HepG2 (cell line): Measurements from ENCODE around the gene HTRA2. TPM values are rescaled to one million over a fixed set of nuclear protein-coding genes. Genes with fewer than 3 reads are reported as not detected.

Experiments used
- CENPT ChIP-seq: sonication (generic); formaldehyde crosslinking; IDR thresholded peaks from 2 replicates; pipeline ENCODE4 v1.8.0; 2022; ENCODE audit warnings: low read depth, mild to moderate bottlenecking, moderate library complexity, missing genetic modification reagents
- ERF ChIP-seq: IDR thresholded peaks from 2 replicates; pipeline ENCODE4 v1.6.1; 2018; ENCODE audit warnings: missing biosample characterization, missing genetic modification reagents
- IRX3 ChIP-seq: sonication (generic); formaldehyde crosslinking; IDR thresholded peaks from 2 replicates; pipeline ENCODE4 v1.8.1; 2023; ENCODE audit warnings: mild to moderate bottlenecking, low read depth, missing genetic modification reagents, borderline replicate concordance
- KDM5B ChIP-seq: sonication (generic); formaldehyde crosslinking; IDR thresholded peaks from 2 replicates; pipeline ENCODE4 v1.4.0; 2020; ENCODE audit warnings: missing genetic modification reagents, mild to moderate bottlenecking, borderline replicate concordance
- KLF12 ChIP-seq: sonication (generic); formaldehyde crosslinking; IDR thresholded peaks from 2 replicates; pipeline ENCODE4 v1.4.0; 2020; ENCODE audit warnings: missing genetic modification reagents, borderline replicate concordance
- MEF2D ChIP-seq: sonication (generic); formaldehyde crosslinking; IDR thresholded peaks from 2 replicates; pipeline ENCODE4 v1.5.1; 2020; ENCODE audit warnings: mild to moderate bottlenecking, missing genetic modification reagents
- NCOR1 ChIP-seq: fragments of 200-600 bp; sonication (generic); IDR thresholded peaks from 2 replicates; pipeline ENCODE4 v1.7.0; 2017; ENCODE audit warnings: antibody characterized with exemption, low read length, borderline replicate concordance
- NFATC3 ChIP-seq: sonication (generic); formaldehyde crosslinking; IDR thresholded peaks from 2 replicates; pipeline ENCODE4 v1.5.1; 2020; ENCODE audit warnings: mild to moderate bottlenecking, missing genetic modification reagents
- SRF ChIP-seq: IDR thresholded peaks from 2 replicates; pipeline ENCODE4 v1.6.1; 2011; ENCODE audit warnings: mild to moderate bottlenecking, low read depth, low read length, moderate library complexity
- TOPORS ChIP-seq: sonication (generic); formaldehyde crosslinking; IDR thresholded peaks from 2 replicates; pipeline ENCODE4 v1.8.0; 2023; ENCODE audit warnings: mild to moderate bottlenecking, missing genetic modification reagents
- U2AF1 ChIP-seq: fragments of 200-400 bp; formaldehyde crosslinking; optimal IDR thresholded peaks from 2 replicates; pipeline ENCODE3; 2017; ENCODE audit warnings: mild to moderate bottlenecking, low read depth, low read length
- ZFP90 ChIP-seq: sonication (generic); formaldehyde crosslinking; IDR thresholded peaks from 2 replicates; pipeline ENCODE4 v1.8.0; 2022; ENCODE audit warnings: missing genetic modification reagents, mild to moderate bottlenecking, inconsistent platforms, borderline replicate concordance
- ZNF296 ChIP-seq: sonication (generic); formaldehyde crosslinking; conservative IDR thresholded peaks from 2 replicates; pipeline ENCODE4 v1.5.0; 2020; ENCODE audit warnings: mild to moderate bottlenecking, missing genetic modification reagents
- ZNF34 ChIP-seq: sonication (generic); formaldehyde crosslinking; IDR thresholded peaks from 2 replicates; pipeline ENCODE4 v1.4.0; 2020; ENCODE audit warnings: mild to moderate bottlenecking, missing genetic modification reagents, borderline replicate concordance
- ZNF431 ChIP-seq: sonication (generic); formaldehyde crosslinking; IDR thresholded peaks from 2 replicates; pipeline ENCODE4 v1.9.0; 2022; ENCODE audit warnings: missing genetic modification reagents, low read depth, mild to moderate bottlenecking, borderline replicate concordance
- ZNF563 ChIP-seq: sonication (generic); formaldehyde crosslinking; IDR thresholded peaks from 2 replicates; pipeline ENCODE4 v1.8.0; 2022; ENCODE audit warnings: mild to moderate bottlenecking, moderate library complexity, missing genetic modification reagents
- ZNF614 ChIP-seq: IDR thresholded peaks from 2 replicates; pipeline ENCODE4 v1.6.1; 2018; ENCODE audit warnings: missing biosample characterization, missing genetic modification reagents, inconsistent platforms, borderline replicate concordance
- ZNF761 ChIP-seq: sonication (generic); formaldehyde crosslinking; conservative IDR thresholded peaks from 2 replicates; pipeline ENCODE4 v1.4.0; 2020; ENCODE audit warnings: mild to moderate bottlenecking, missing genetic modification reagents
- polyA plus RNA-seq, 8 experiments: library from polyadenylated mRNA; depleted of rRNA in 3 of 8; stranded (reverse) in 7 of 8; unstranded in 1 of 8; fragments of >200 nt; fragmentation: Illumina TruSeq in 4 of 8; extraction: Trizol in 4 of 8; gene quantifications; 2 replicates each; pipeline versions ENCODE4 v1.2.1 to v1.2.3, GENCODE V29; 2011 to 2016; ENCODE audit warnings: low read depth in 4 of 8, missing spikeins in 1 of 8, mixed read lengths in 1 of 8; ENCODE audit not compliant: insufficient read depth in 1 of 8
- total RNA-seq, 5 experiments: library from RNA; depleted of rRNA; stranded (reverse); fragments of >200 nt; fragmentation: Illumina TruSeq; extraction: Trizol; gene quantifications; 2 replicates each; pipeline ENCODE4 v1.2.3, GENCODE V29; 2016; ENCODE audit warnings: low read depth in 1 of 5
- TF ChIP-seq, protein P1 (sequence below): sonication (generic); formaldehyde crosslinking; IDR thresholded peaks from 2 replicates; pipeline ENCODE4 v1.9.0; 2022; ENCODE audit warnings: low read depth, missing genetic modification reagents
- TF ChIP-seq, protein P2 (sequence below): sonication (generic); formaldehyde crosslinking; IDR thresholded peaks from 2 replicates; pipeline ENCODE4 v1.8.0; 2022; ENCODE audit warnings: missing genetic modification reagents, mild to moderate bottlenecking, borderline replicate concordance
- TF ChIP-seq, protein P3 (sequence below): sonication (generic); formaldehyde crosslinking; IDR thresholded peaks from 2 replicates; pipeline ENCODE4 v1.8.0; 2022; ENCODE audit warnings: mild to moderate bottlenecking, missing genetic modification reagents
- TF ChIP-seq, protein P4 (sequence below): sonication (generic); formaldehyde crosslinking; IDR thresholded peaks from 2 replicates; pipeline ENCODE4 v1.4.0; 2020; ENCODE audit warnings: mild to moderate bottlenecking, missing genetic modification reagents

HTRA2 gene
- total and polyA plus RNA-seq, 2 of the 13 experiments (the other 11 are each of a cell fraction or from before 2014, with no cell fraction given), result 47.7 to 50.3 TPM

DNA sequence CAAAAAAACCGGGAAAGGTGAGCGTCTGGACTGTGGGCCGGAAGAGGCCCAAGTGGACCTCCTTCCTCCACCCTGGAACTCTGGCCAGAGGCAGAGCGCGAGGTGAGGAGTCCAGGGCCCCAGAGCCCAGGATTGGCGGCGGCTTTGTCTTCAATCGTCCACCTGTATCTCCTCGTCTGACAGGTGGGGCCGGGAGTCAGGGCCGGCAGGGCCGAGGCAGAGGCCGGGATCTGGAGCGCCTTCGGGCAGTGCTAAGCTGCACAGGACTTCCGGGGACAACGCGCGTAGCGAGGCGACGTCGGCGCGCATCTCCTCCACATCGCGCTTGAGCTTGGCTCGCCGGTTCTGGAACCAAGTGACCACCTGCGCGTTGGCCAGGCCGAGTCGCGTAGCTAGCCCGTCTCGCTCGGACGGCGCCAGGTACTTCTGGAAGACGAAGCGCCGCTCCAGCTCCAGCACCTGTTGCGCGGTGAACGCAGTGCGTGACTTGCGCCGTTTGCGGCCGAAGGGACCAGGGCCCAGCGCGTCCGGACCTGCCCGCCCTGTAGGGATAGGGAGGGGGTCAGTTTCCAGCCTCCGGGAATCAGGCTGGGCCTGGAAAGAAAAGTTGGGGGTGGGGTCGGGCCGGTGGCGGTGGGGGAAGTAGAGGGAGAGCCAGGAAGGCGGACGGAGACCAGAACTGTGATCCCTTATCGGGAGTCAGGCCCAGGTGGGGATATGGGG, 31.8 kb upstream of the HTRA2 start (continued):
- TF ChIP-seq ZNF431 (CRISPR knock-in tag), result 0 out of 2 replicates have a peak, but pooled peaks have one; percentile 22
- 0 out of 2 replicates have a peak, but pooled peaks have one; percentile 48 for TF ChIP-seq TOPORS (CRISPR knock-in tag)
- TF ChIP-seq ZFP90, result 0 out of 2 replicates have a peak, but pooled peaks have one; percentile 31
- 0 out of 2 replicates have a peak, but pooled peaks have one; percentile 66 for TF ChIP-seq ZNF34 (CRISPR knock-in tag)
- TF ChIP-seq, protein P1, sequence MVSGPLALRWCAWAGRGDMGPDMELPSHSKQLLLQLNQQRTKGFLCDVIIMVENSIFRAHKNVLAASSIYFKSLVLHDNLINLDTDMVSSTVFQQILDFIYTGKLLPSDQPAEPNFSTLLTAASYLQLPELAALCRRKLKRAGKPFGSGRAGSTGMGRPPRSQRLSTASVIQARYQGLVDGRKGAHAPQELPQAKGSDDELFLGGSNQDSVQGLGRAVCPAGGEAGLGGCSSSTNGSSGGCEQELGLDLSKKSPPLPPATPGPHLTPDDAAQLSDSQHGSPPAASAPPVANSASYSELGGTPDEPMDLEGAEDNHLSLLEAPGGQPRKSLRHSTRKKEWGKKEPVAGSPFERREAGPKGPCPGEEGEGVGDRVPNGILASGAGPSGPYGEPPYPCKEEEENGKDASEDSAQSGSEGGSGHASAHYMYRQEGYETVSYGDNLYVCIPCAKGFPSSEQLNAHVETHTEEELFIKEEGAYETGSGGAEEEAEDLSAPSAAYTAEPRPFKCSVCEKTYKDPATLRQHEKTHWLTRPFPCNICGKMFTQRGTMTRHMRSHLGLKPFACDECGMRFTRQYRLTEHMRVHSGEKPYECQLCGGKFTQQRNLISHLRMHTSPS (CRISPR knock-in tag), result peak; percentile 65; the same call in 1 of the 2 replicates
- TF ChIP-seq, protein P2, sequence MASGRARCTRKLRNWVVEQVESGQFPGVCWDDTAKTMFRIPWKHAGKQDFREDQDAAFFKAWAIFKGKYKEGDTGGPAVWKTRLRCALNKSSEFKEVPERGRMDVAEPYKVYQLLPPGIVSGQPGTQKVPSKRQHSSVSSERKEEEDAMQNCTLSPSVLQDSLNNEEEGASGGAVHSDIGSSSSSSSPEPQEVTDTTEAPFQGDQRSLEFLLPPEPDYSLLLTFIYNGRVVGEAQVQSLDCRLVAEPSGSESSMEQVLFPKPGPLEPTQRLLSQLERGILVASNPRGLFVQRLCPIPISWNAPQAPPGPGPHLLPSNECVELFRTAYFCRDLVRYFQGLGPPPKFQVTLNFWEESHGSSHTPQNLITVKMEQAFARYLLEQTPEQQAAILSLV (CRISPR knock-in tag), result 0 out of 2 replicates have a peak, but pooled peaks have one; percentile 59
- TF ChIP-seq CENPT (CRISPR knock-in tag), result 0 out of 2 replicates have a peak, but pooled peaks have one; percentile 20
- 0 out of 2 replicates have a peak, but pooled peaks have one; percentile 3 for TF ChIP-seq ZNF614
- peak; percentile 81; the same call in 1 of the 2 replicates for TF ChIP-seq KDM5B (CRISPR knock-in tag)
- peak; percentile 76; the same call in 1 of the 2 replicates for TF ChIP-seq IRX3 (CRISPR knock-in tag)
- TF ChIP-seq, protein P3, sequence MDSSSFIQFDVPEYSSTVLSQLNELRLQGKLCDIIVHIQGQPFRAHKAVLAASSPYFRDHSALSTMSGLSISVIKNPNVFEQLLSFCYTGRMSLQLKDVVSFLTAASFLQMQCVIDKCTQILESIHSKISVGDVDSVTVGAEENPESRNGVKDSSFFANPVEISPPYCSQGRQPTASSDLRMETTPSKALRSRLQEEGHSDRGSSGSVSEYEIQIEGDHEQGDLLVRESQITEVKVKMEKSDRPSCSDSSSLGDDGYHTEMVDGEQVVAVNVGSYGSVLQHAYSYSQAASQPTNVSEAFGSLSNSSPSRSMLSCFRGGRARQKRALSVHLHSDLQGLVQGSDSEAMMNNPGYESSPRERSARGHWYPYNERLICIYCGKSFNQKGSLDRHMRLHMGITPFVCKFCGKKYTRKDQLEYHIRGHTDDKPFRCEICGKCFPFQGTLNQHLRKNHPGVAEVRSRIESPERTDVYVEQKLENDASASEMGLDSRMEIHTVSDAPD, result peak; percentile 73; the same call in 1 of the 2 replicates
- TF ChIP-seq ZNF761 (CRISPR knock-in tag), result no peak; the same call in 1 of the 2 replicates
- TF ChIP-seq NFATC3, result 0 out of 2 replicates have a peak, but pooled peaks have one; percentile 85
- 0 out of 2 replicates have a peak, but pooled peaks have one; percentile 24 for TF ChIP-seq ERF
- TF ChIP-seq, protein P4, sequence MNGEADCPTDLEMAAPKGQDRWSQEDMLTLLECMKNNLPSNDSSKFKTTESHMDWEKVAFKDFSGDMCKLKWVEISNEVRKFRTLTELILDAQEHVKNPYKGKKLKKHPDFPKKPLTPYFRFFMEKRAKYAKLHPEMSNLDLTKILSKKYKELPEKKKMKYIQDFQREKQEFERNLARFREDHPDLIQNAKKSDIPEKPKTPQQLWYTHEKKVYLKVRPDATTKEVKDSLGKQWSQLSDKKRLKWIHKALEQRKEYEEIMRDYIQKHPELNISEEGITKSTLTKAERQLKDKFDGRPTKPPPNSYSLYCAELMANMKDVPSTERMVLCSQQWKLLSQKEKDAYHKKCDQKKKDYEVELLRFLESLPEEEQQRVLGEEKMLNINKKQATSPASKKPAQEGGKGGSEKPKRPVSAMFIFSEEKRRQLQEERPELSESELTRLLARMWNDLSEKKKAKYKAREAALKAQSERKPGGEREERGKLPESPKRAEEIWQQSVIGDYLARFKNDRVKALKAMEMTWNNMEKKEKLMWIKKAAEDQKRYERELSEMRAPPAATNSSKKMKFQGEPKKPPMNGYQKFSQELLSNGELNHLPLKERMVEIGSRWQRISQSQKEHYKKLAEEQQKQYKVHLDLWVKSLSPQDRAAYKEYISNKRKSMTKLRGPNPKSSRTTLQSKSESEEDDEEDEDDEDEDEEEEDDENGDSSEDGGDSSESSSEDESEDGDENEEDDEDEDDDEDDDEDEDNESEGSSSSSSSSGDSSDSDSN (CRISPR knock-in tag), result peak; percentile 70
- TF ChIP-seq ZNF296 (CRISPR knock-in tag), result peak; percentile 20
- no peak for TF ChIP-seq SRF
- TF ChIP-seq KLF12 (CRISPR knock-in tag), result 0 out of 2 replicates have a peak, but pooled peaks have one; percentile 32
- TF ChIP-seq U2AF1, result peak; percentile 44
- no peak for TF ChIP-seq NCOR1
- TF ChIP-seq MEF2D (CRISPR knock-in tag), result 0 out of 2 replicates have a peak, but pooled peaks have one; percentile 22
- peak; percentile 85 for TF ChIP-seq ZNF563 (CRISPR knock-in tag)
